ENCODE measurements around the gene ZNF417. TPM values are rescaled to one million over a fixed set of nuclear protein-coding genes. Genes with fewer than 3 reads are reported as not detected.
A peak's percentile ranks its signal among the peaks of the same experiment; 100 is the strongest.

The ZNF417 gene
- total and polyA plus RNA-seq, 2 of the 13 experiments (the other 11 are each of a cell fraction or from before 2014, with no cell fraction given): 2.9 to 13.7 TPM

DNA sequence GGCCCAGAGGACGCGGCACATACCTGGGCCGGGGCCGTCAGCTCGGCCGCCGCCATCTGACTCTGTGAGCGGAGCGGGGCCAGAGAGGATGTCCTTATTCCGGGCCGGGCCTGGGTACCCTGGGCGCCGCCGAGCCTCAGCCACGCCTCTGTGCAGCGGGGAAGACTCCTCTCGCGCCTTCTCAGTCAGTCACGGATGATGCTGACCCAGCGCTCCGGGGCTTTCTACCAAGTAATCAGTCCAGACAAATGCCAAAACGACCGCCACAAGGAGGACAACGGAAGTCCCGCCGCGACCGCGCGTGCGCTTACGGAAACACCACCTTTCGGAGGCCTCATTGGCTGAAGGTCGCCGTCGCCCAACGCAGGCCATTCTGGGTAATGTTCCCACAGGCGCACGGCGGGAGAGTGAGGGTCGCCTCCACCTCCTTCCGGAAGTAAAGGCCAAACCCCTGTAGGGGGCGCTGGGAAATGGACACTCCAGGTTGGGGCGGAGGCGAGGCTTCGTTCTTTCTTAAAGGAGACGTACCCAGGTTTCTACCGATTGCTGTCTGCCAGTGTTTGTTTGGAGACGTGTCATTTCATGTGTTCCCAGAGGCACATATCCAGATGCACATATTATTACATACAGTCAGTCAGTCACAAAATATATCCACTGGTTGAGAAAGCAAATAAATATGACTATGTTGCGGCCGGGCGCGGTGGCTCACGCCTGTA is 31.2 kb upstream of the ZNF417 start, which contains the start of gene ZNF256 (continued):
- TF ChIP-seq, protein P1, sequence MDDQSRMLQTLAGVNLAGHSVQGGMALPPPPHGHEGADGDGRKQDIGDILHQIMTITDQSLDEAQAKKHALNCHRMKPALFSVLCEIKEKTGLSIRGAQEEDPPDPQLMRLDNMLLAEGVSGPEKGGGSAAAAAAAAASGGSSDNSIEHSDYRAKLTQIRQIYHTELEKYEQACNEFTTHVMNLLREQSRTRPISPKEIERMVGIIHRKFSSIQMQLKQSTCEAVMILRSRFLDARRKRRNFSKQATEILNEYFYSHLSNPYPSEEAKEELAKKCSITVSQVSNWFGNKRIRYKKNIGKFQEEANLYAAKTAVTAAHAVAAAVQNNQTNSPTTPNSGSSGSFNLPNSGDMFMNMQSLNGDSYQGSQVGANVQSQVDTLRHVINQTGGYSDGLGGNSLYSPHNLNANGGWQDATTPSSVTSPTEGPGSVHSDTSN (CRISPR knock-in tag; IDR thresholded peaks at IDR 0.05; ENCODE audit: borderline replicate concordance): no peak
- peak; percentile 45; the same call in 1 of the 2 replicates for TF ChIP-seq SRF (IDR thresholded peaks at IDR 0.05; ENCODE audit: low read depth, low read length)
- TF ChIP-seq, protein P2, sequence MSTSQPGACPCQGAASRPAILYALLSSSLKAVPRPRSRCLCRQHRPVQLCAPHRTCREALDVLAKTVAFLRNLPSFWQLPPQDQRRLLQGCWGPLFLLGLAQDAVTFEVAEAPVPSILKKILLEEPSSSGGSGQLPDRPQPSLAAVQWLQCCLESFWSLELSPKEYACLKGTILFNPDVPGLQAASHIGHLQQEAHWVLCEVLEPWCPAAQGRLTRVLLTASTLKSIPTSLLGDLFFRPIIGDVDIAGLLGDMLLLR (CRISPR knock-in tag; IDR thresholded peaks at IDR 0.05): no peak
- TF ChIP-seq PHF5A (CRISPR knock-in tag; IDR thresholded peaks at IDR 0.05; ENCODE audit: low read depth, unreplicated experiment): no peak
- TF ChIP-seq, protein P3, sequence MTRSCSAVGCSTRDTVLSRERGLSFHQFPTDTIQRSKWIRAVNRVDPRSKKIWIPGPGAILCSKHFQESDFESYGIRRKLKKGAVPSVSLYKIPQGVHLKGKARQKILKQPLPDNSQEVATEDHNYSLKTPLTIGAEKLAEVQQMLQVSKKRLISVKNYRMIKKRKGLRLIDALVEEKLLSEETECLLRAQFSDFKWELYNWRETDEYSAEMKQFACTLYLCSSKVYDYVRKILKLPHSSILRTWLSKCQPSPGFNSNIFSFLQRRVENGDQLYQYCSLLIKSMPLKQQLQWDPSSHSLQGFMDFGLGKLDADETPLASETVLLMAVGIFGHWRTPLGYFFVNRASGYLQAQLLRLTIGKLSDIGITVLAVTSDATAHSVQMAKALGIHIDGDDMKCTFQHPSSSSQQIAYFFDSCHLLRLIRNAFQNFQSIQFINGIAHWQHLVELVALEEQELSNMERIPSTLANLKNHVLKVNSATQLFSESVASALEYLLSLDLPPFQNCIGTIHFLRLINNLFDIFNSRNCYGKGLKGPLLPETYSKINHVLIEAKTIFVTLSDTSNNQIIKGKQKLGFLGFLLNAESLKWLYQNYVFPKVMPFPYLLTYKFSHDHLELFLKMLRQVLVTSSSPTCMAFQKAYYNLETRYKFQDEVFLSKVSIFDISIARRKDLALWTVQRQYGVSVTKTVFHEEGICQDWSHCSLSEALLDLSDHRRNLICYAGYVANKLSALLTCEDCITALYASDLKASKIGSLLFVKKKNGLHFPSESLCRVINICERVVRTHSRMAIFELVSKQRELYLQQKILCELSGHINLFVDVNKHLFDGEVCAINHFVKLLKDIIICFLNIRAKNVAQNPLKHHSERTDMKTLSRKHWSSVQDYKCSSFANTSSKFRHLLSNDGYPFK (CRISPR knock-in tag; IDR thresholded peaks at IDR 0.05; ENCODE audit: borderline replicate concordance): peak; percentile 81; the same call in 1 of the 2 replicates
- no peak for TF ChIP-seq ZSCAN30 (CRISPR knock-in tag; IDR thresholded peaks at IDR 0.05)
- TF ChIP-seq, protein P4, sequence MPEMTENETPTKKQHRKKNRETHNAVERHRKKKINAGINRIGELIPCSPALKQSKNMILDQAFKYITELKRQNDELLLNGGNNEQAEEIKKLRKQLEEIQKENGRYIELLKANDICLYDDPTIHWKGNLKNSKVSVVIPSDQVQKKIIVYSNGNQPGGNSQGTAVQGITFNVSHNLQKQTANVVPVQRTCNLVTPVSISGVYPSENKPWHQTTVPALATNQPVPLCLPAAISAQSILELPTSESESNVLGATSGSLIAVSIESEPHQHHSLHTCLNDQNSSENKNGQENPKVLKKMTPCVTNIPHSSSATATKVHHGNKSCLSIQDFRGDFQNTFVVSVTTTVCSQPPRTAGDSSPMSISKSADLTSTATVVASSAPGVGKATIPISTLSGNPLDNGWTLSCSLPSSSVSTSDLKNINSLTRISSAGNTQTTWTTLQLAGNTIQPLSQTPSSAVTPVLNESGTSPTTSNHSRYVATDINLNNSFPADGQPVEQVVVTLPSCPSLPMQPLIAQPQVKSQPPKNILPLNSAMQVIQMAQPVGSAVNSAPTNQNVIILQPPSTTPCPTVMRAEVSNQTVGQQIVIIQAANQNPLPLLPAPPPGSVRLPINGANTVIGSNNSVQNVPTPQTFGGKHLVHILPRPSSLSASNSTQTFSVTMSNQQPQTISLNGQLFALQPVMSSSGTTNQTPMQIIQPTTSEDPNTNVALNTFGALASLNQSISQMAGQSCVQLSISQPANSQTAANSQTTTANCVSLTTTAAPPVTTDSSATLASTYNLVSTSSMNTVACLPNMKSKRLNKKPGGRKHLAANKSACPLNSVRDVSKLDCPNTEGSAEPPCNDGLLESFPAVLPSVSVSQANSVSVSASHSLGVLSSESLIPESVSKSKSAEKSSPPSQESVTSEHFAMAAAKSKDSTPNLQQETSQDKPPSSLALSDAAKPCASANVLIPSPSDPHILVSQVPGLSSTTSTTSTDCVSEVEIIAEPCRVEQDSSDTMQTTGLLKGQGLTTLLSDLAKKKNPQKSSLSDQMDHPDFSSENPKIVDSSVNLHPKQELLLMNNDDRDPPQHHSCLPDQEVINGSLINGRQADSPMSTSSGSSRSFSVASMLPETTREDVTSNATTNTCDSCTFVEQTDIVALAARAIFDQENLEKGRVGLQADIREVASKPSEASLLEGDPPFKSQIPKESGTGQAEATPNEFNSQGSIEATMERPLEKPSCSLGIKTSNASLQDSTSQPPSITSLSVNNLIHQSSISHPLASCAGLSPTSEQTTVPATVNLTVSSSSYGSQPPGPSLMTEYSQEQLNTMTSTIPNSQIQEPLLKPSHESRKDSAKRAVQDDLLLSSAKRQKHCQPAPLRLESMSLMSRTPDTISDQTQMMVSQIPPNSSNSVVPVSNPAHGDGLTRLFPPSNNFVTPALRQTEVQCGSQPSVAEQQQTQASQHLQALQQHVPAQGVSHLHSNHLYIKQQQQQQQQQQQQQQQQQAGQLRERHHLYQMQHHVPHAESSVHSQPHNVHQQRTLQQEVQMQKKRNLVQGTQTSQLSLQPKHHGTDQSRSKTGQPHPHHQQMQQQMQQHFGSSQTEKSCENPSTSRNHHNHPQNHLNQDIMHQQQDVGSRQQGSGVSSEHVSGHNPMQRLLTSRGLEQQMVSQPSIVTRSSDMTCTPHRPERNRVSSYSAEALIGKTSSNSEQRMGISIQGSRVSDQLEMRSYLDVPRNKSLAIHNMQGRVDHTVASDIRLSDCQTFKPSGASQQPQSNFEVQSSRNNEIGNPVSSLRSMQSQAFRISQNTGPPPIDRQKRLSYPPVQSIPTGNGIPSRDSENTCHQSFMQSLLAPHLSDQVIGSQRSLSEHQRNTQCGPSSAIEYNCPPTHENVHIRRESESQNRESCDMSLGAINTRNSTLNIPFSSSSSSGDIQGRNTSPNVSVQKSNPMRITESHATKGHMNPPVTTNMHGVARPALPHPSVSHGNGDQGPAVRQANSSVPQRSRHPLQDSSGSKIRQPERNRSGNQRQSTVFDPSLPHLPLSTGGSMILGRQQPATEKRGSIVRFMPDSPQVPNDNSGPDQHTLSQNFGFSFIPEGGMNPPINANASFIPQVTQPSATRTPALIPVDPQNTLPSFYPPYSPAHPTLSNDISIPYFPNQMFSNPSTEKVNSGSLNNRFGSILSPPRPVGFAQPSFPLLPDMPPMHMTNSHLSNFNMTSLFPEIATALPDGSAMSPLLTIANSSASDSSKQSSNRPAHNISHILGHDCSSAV (CRISPR knock-in tag; IDR thresholded peaks at IDR 0.05; ENCODE audit: borderline replicate concordance): no peak
- TF ChIP-seq TRIM24 (CRISPR knock-in tag; IDR thresholded peaks at IDR 0.05): no peak
- TF ChIP-seq, protein P5, sequence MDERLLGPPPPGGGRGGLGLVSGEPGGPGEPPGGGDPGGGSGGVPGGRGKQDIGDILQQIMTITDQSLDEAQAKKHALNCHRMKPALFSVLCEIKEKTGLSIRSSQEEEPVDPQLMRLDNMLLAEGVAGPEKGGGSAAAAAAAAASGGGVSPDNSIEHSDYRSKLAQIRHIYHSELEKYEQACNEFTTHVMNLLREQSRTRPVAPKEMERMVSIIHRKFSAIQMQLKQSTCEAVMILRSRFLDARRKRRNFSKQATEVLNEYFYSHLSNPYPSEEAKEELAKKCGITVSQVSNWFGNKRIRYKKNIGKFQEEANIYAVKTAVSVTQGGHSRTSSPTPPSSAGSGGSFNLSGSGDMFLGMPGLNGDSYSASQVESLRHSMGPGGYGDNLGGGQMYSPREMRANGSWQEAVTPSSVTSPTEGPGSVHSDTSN (CRISPR knock-in tag; IDR thresholded peaks at IDR 0.05): 0 out of 2 replicates have a peak, but pooled peaks have one; percentile 14
- no peak for TF ChIP-seq MATR3 (CRISPR knock-in tag; IDR thresholded peaks at IDR 0.05)
- TF ChIP-seq, protein P6, sequence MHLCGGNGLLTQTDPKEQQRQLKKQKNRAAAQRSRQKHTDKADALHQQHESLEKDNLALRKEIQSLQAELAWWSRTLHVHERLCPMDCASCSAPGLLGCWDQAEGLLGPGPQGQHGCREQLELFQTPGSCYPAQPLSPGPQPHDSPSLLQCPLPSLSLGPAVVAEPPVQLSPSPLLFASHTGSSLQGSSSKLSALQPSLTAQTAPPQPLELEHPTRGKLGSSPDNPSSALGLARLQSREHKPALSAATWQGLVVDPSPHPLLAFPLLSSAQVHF (CRISPR knock-in tag; IDR thresholded peaks at IDR 0.05): no peak
- TF ChIP-seq ZNF354B (CRISPR knock-in tag; IDR thresholded peaks at IDR 0.05): no peak
- TF ChIP-seq CREB1 (IDR thresholded peaks at IDR 0.05): peak; percentile 57; the same call in 1 of the 2 replicates
- TF ChIP-seq CREB1 (CRISPR knock-in tag; IDR thresholded peaks at IDR 0.05): peak; percentile 76; the same call in 1 of the 2 replicates

Data from HepG2 (cell line).